ENCODE measurements around the gene NIFK. TPM values are rescaled to one million over a fixed set of nuclear protein-coding genes. Genes with fewer than 3 reads are reported as not detected.

Gene NIFK
- total and polyA plus RNA-seq, 2 donors from 2014 or later, result 33.4 to 40.4 TPM

DNA sequence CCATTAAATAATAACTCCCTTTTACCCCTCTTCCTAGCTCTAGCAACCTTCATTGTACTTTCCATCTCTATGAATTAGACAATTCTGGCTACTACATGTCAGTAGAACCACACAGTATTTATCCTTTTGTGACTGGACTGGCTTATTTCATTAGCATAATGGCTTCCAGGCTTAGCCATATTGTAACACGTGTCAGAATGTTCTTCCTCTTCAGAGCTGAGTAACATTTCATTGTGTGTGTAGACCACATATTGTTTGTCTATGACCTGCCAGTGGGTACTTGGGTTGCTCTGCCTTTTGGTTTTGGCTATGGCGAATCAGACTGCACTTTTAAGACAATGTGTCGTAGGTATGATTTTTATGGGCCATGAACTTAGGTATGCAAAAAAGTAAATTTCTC, 39.7 kb upstream of the NIFK start:
- no peak overlapping the region for H3K4me3 ChIP-seq (ENCODE audit: low read length in 3 of 3)
- H3K27ac ChIP-seq (ENCODE audit: low read depth in 2 of 2, low read length in 2 of 2), result no peak overlapping the region
- intact Hi-C loops (cut with DNase I), result no loop called here
- no peak overlapping the region for H3K9ac ChIP-seq (ENCODE audit: low read length in 3 of 3)
- FAIRE-seq (no peak), DNase-seq (no peak)
- no peaks in the 10 kb centered on the region for H3K9me3 ChIP-seq (ENCODE audit: control insufficient read depth in 2 of 3, insufficient read depth in 1 of 3, low read length in 3 of 3)
- H3K4me1 ChIP-seq (ENCODE audit: control insufficient read depth in 2 of 3, insufficient read depth in 2 of 3, low read depth in 1 of 3, low read length in 3 of 3), result peaks cover 0 to 6% (median 0%) of the 10 kb centered on the region in 3 donors
- no peaks in the 10 kb centered on the region for H3K27me3 ChIP-seq (ENCODE audit: control insufficient read depth, insufficient read depth, low read length)
- H3K36me3 ChIP-seq (ENCODE audit: control insufficient read depth in 2 of 3, insufficient read depth in 3 of 3, low read length in 3 of 3), result no peaks in the 10 kb centered on the region
- TF ChIP-seq, protein P1, sequence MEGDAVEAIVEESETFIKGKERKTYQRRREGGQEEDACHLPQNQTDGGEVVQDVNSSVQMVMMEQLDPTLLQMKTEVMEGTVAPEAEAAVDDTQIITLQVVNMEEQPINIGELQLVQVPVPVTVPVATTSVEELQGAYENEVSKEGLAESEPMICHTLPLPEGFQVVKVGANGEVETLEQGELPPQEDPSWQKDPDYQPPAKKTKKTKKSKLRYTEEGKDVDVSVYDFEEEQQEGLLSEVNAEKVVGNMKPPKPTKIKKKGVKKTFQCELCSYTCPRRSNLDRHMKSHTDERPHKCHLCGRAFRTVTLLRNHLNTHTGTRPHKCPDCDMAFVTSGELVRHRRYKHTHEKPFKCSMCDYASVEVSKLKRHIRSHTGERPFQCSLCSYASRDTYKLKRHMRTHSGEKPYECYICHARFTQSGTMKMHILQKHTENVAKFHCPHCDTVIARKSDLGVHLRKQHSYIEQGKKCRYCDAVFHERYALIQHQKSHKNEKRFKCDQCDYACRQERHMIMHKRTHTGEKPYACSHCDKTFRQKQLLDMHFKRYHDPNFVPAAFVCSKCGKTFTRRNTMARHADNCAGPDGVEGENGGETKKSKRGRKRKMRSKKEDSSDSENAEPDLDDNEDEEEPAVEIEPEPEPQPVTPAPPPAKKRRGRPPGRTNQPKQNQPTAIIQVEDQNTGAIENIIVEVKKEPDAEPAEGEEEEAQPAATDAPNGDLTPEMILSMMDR (IDR thresholded peaks at IDR 0.05; ENCODE audit: borderline replicate concordance, extremely low read depth, insufficient read depth), result no peak

DNA sequence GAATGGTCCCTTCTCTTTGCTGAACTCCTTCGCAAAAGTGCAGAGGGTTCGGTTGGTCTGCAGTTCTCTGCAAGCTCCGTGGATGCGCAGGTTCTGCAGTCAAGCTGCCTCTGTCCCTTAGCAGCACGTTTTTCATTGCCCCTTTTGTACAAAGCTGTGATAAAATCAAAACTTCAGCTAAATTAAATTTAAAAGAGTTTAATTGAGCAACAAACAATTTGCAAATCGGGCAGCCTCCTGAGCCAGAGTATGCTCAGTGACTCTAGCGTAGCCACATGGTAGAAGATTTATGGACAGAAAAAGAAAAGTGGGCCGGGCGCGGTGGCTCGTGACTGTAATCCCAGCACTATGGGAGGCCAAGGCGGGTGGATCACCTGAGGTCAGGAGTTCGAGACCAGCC, 37.6 kb upstream of the NIFK start:
- Histone ChIP-seq H3K27me3 (ENCODE audit: control insufficient read depth, insufficient read depth, low read length) (no peaks in the 10 kb centered on the region), H3K9me3 (ENCODE audit: control insufficient read depth in 2 of 3, insufficient read depth in 1 of 3, low read length in 3 of 3) (no peaks in the 10 kb centered on the region), H3K27ac (ENCODE audit: low read depth in 2 of 2, low read length in 2 of 2) (no peak overlapping the region), H3K9ac (ENCODE audit: low read length in 3 of 3) (no peak overlapping the region), H3K4me3 (ENCODE audit: low read length in 3 of 3) (no peak overlapping the region), H3K36me3 (ENCODE audit: control insufficient read depth in 2 of 3, insufficient read depth in 3 of 3, low read length in 3 of 3) (no peaks in the 10 kb centered on the region), H3K4me1 (ENCODE audit: control insufficient read depth in 2 of 3, insufficient read depth in 2 of 3, low read depth in 1 of 3, low read length in 3 of 3) (peaks cover 0 to 6% (median 0%) of the 10 kb centered on the region in 3 donors)
- TF ChIP-seq, protein P1 (IDR thresholded peaks at IDR 0.05; ENCODE audit: borderline replicate concordance, extremely low read depth, insufficient read depth), result no peak
- intact Hi-C loops (cut with DNase I), result no loop called here
- DNase-seq, result no peak
- no peak for FAIRE-seq

DNA sequence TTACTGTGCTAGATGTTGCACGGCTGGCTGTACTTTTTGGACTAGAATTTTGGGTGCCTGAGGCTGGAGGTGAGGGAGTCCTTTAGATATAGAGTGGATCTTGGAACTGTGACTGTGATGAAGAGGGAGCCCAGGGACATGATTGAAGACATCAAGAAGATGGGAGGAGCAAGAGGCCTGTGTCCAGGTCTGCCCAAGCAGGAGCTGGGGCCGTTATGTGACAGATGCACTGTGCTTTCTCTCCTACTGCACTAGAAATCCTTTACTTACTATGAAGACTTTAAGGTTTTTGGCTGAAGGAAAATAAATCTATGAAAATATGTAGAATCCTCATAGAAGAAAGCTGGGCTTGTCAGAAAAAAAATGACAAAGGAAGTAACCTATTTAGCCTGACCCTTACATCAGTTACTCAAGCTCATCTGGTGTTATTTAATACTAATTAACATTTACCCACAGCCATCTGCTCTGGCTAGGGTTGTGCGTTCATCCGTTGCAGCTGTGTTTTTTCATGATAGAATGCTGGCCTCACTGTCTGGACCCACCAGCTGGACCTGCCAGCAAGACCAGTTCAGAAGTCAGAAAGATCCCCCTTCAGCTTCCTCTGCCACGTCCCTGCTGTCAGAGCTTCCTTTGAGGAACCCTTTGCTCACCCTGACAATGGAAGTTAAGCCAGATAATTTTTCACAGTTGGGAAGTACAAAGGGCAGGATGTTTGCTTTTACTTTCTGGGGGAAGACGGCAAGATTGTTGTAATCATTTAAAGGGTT, 35.5 kb upstream of the NIFK start:
- H3K36me3 ChIP-seq (ENCODE audit: control insufficient read depth in 2 of 3, insufficient read depth in 3 of 3, low read length in 3 of 3), result peaks cover 2 to 12% (median 6%) of the 10 kb centered on the region in 3 donors
- no peak for FAIRE-seq
- TF ChIP-seq, protein P1 (IDR thresholded peaks at IDR 0.05; ENCODE audit: borderline replicate concordance, extremely low read depth, insufficient read depth), result no peak
- intact Hi-C loops (cut with DNase I), result no loop called here
- H3K27ac ChIP-seq (ENCODE audit: low read depth in 2 of 2, low read length in 2 of 2), result no peak overlapping the region
- H3K27me3 ChIP-seq (ENCODE audit: control insufficient read depth, insufficient read depth, low read length), result no peaks in the 10 kb centered on the region
- peaks cover 0 to 6% (median 0%) of the 10 kb centered on the region in 3 donors for H3K4me1 ChIP-seq (ENCODE audit: control insufficient read depth in 2 of 3, insufficient read depth in 2 of 3, low read depth in 1 of 3, low read length in 3 of 3)
- peak in 4 of 5 donors; percentile 67 to 86 (median 76) for DNase-seq
- no peaks in the 10 kb centered on the region for H3K9me3 ChIP-seq (ENCODE audit: control insufficient read depth in 2 of 3, insufficient read depth in 1 of 3, low read length in 3 of 3)
- H3K9ac ChIP-seq (ENCODE audit: low read length in 3 of 3), result no peak overlapping the region
- no peak overlapping the region for H3K4me3 ChIP-seq (ENCODE audit: low read length in 3 of 3)

Data from kidney (tissue), 14 donors.